ENCODE measurements around the gene NATD1. TPM values are rescaled to one million over a fixed set of nuclear protein-coding genes. Genes with fewer than 3 reads are reported as not detected.

The NATD1 gene
- total RNA-seq, 1 experiment from 2014 or later = 0.75 TPM

DNA sequence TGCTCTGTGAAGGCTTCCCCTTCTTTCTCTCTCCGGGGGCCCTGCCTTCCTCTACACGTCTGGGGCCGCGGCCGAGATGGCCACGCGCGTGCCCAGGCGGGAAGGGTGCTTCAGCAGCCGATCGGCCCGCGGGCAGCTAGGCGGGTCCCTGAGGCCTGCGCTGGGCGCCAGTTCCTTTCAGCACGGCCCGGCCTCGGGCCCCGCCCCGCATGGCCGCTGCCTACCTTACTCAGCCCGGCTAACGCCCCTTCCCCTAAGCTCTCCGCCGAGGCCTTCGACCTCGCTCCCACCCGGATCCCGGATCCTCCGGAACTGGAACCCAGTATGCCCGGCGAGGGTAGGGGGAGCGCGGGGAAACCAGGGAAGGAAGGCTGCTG, 39.6 kb downstream of the NATD1 start:
- peak; percentile 27 for DNase-seq (ENCODE audit: low spot score)
- intact Hi-C loops (cut with micrococcal nuclease; ENCODE audit: unreplicated experiment) = loop anchor here (5.0 to 10.0 kb wide), 2 partner anchors 171 to 301 kb away; partner anchors contain the start of gene USP22
- H3K4me1 ChIP-seq (ENCODE audit: insufficient read depth, low read length, poor library complexity, severe bottlenecking) = no peaks in the 10 kb centered on the region
- H3K36me3 ChIP-seq (ENCODE audit: insufficient read depth, low read length, poor library complexity, severe bottlenecking) = peaks cover 18% of the 10 kb centered on the region
- BruUV-seq (replicated peaks) = no TSS peak
- H3K4me3 ChIP-seq (ENCODE audit: low read depth, low read length, poor library complexity, severe bottlenecking) = peak overlapping the region; percentile 99
- no peaks in the 10 kb centered on the region for H3K27me3 ChIP-seq (replicated peaks; ENCODE audit: insufficient read depth, low read depth, low read length, poor library complexity)
- POLR2A ChIA-PET (ENCODE audit: low non-redundant PET) = interaction anchor here (0.5 kb wide), 1 partner anchor 1462 kb away, joined by 3 read pairs; no protein-coding TSS in a partner anchor
- CTCF ChIA-PET = no interaction called here
- no peaks in the 10 kb centered on the region for H3K9me3 ChIP-seq (ENCODE audit: low read depth, low read length, poor library complexity, severe bottlenecking)
- TF ChIP-seq, protein P1, sequence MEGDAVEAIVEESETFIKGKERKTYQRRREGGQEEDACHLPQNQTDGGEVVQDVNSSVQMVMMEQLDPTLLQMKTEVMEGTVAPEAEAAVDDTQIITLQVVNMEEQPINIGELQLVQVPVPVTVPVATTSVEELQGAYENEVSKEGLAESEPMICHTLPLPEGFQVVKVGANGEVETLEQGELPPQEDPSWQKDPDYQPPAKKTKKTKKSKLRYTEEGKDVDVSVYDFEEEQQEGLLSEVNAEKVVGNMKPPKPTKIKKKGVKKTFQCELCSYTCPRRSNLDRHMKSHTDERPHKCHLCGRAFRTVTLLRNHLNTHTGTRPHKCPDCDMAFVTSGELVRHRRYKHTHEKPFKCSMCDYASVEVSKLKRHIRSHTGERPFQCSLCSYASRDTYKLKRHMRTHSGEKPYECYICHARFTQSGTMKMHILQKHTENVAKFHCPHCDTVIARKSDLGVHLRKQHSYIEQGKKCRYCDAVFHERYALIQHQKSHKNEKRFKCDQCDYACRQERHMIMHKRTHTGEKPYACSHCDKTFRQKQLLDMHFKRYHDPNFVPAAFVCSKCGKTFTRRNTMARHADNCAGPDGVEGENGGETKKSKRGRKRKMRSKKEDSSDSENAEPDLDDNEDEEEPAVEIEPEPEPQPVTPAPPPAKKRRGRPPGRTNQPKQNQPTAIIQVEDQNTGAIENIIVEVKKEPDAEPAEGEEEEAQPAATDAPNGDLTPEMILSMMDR (conservative IDR thresholded peaks at IDR 0.05; ENCODE audit: low read depth, low read length) = no peak
- TF ChIP-seq EZH2 (IDR thresholded peaks at IDR 0.05; ENCODE audit: borderline replicate concordance, low read depth, low read length, poor library complexity, severe bottlenecking) = no peak
- H3K27ac ChIP-seq (ENCODE audit: low read depth, low read length, poor library complexity, severe bottlenecking) = peak overlapping the region; percentile 97

DNA sequence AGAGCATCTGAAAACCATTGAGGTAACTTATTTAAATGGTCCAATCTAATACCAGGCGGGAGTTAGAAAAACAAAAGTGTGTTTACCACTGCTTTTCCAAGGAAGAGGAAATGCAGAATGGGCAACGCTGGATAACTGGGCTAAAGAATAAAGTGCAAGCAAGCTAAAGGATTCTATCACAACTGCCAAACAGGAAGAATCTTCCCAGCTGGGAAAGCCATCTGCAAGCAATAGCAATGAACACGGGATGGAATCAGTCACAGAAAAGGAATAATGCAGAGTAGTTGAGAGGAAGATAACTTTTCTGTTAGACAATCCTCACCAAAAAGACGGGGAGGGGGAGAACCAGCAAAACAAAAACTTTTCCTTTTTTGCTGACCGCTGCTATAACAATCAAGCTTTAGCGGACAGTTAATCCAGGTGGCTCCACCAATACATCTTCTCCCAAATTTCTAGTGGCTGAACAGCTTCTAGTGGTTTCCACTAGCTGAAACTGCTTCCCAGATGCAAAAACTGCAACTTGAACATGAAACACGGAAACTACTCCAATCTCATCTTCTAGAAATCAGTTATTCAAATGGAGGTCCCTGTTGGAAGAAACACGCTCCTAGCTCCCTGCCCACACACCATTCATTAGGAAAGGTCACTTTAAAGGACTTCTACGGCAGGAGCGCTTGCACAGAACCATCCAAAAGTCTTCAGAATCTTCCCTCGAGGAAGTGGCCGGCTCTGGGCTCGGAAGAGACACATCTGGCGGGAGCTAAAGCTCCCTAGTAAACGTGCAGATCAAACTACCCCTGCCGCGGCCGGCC, 40.2 kb downstream of the NATD1 start:
- TSS peak; percentile 57 for BruUV-seq (replicated peaks)
- Histone ChIP-seq H3K4me1 (ENCODE audit: insufficient read depth, low read length, poor library complexity, severe bottlenecking) (no peaks in the 10 kb centered on the region), H3K27me3 (replicated peaks; ENCODE audit: insufficient read depth, low read depth, low read length, poor library complexity) (no peaks in the 10 kb centered on the region), H3K4me3 (ENCODE audit: low read depth, low read length, poor library complexity, severe bottlenecking) (peak overlapping the region; percentile 99), H3K9me3 (ENCODE audit: low read depth, low read length, poor library complexity, severe bottlenecking) (no peaks in the 10 kb centered on the region), H3K27ac (ENCODE audit: low read depth, low read length, poor library complexity, severe bottlenecking) (peak overlapping the region; percentile 97), H3K36me3 (ENCODE audit: insufficient read depth, low read length, poor library complexity, severe bottlenecking) (peaks cover 24% of the 10 kb centered on the region)
- intact Hi-C loops (cut with micrococcal nuclease; ENCODE audit: unreplicated experiment) = loop anchor here (5.0 to 10.0 kb wide), 2 partner anchors 171 to 302 kb away; partner anchors contain the start of gene USP22
- POLR2A ChIA-PET (ENCODE audit: low non-redundant PET) = interaction anchor here (0.5 kb wide), 1 partner anchor 1462 kb away, joined by 3 read pairs; no protein-coding TSS in a partner anchor
- TF ChIP-seq, protein P1 (conservative IDR thresholded peaks at IDR 0.05; ENCODE audit: low read depth, low read length) = no peak
- no peak for TF ChIP-seq EZH2 (IDR thresholded peaks at IDR 0.05; ENCODE audit: borderline replicate concordance, low read depth, low read length, poor library complexity, severe bottlenecking)
- CTCF ChIA-PET = interaction anchor here (0.7 kb wide), 1 partner anchor 1093 kb away, joined by 3 read pairs; no protein-coding TSS in a partner anchor
- no peak for DNase-seq (ENCODE audit: low spot score)

DNA sequence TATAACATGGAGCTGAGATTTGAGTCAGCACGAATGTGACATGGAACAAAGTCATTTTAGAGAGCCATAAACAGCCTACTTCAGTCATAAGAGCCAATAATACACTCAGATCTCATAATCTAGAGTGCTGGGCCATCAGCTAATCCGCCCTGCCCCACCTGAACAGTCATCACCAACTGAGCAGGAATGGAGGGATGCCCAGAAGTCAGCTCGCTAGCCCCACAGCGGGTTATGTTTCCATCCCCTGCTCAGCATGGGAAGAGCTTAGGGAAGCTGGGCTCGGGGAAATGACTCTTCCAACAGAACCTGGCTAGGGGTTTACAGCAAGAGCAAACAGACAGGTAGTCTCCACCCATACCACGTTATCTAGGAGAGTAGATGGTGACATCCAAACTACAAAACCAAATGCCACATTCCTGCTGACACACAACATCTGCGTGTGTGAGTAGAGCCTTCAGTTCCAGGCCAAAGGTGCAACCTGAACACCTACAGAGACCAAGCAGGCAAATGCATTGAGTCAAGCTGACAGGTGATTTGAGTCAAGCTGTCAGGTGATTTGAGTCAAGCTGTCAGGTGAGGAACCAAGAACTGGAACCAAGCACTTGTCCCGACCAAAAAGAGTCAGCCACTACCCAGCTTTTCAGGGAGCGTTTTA, 41.3 kb downstream of the NATD1 start:
- H3K9me3 ChIP-seq (ENCODE audit: low read depth, low read length, poor library complexity, severe bottlenecking) = no peaks in the 10 kb centered on the region
- H3K36me3 ChIP-seq (ENCODE audit: insufficient read depth, low read length, poor library complexity, severe bottlenecking) = peaks cover 25% of the 10 kb centered on the region
- no peaks in the 10 kb centered on the region for H3K27me3 ChIP-seq (replicated peaks; ENCODE audit: insufficient read depth, low read depth, low read length, poor library complexity)
- POLR2A ChIA-PET (ENCODE audit: low non-redundant PET) = no interaction called here
- no peaks in the 10 kb centered on the region for H3K4me1 ChIP-seq (ENCODE audit: insufficient read depth, low read length, poor library complexity, severe bottlenecking)
- H3K27ac ChIP-seq (ENCODE audit: low read depth, low read length, poor library complexity, severe bottlenecking) = no peak overlapping the region
- BruUV-seq (replicated peaks) = no TSS peak
- CTCF ChIA-PET = interaction anchor here (1.1 kb wide), 1 partner anchor 219 kb away, joined by 3 read pairs; no protein-coding TSS in a partner anchor
- no peak overlapping the region for H3K4me3 ChIP-seq (ENCODE audit: low read depth, low read length, poor library complexity, severe bottlenecking)
- no peak for DNase-seq (ENCODE audit: low spot score)
- TF ChIP-seq, protein P1 (conservative IDR thresholded peaks at IDR 0.05; ENCODE audit: low read depth, low read length) = no peak
- TF ChIP-seq EZH2 (IDR thresholded peaks at IDR 0.05; ENCODE audit: borderline replicate concordance, low read depth, low read length, poor library complexity, severe bottlenecking) = no peak
- intact Hi-C loops (cut with micrococcal nuclease; ENCODE audit: unreplicated experiment) = loop anchor here (5.0 to 10.0 kb wide), 2 partner anchors 170 to 303 kb away; partner anchors contain the start of gene USP22
